LoVo (cell line): ENCODE measurements around the gene SMG7.
A peak's percentile ranks its signal among the peaks of the same experiment; 100 is the strongest.

Experiments used
- DNase-seq: peaks from one replicate; pipeline ENCODE4 v3.0.0-alpha.2; 2016; ENCODE audit warnings: low spot score

SMG7 gene

GRCh38 chr1:183567584-183567983 lies 95.3 kb downstream of the SMG7 start:
- peak; percentile 46 for DNase-seq

DNA sequence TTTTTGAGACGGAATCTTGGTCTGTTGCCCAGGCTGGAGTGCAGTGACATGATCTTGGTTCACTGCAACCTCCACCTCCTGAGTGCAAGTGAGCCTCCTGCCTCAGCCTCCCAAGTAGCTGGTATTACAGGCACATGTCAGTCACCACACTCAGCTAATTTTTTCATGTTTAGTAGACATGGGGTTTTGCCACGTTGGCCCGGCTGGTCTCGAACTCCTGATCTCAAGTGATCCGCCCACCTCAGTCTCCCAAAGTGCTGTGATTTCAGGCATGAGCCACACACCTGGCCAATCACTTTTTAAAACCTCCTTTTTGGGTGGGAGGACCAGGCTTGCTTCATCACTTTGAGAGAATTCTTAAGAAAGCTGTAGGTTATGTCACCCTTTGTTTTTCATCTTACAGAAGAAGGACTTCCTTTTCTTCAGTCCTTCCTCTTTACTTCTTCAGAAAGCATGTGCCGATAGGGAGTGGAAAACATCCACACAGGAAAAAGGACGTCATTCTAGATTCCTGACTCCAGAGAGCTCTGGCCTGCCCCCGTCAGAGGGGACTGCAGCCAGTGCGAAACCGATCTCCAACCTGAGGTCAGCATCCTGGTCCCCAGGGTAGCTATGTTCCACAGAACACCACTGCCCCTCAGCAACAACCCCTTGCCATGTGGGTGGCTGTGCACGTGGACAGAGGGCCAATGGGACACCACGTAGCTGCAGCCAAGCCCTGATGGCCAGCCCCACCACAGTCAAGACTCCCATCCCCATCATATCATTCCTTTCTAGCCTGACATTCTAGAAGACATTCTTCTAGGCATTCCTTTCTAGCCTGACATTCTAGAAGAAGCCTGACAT lies 96.1 kb downstream of the SMG7 start:
- DNase-seq, result no peak

GRCh38 chr1:183569141-183569540 lies 96.8 kb downstream of the SMG7 start:
- no peak for DNase-seq

DNA sequence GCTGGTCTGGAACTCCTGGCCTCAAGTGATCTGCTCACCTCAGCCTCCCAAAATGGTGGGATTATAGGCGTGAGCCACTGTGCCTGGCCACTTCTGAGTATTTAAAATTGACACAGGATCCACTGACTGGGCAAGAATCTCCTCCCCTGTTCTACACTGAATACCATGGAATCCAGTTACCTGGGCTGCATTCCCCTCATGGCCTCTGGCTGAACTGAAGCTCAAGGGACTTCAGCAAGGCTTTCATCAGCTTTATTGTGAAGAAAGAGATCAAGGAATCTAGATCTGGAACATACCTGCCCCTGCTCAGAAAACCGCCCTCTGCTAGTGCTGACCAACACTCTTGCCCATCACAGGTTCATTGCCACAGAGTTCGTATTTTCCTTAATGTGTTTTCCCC lies 97.5 kb downstream of the SMG7 start:
- no peak for DNase-seq

- DNase-seq, result no peak
Measured at GRCh38 chr1:183570451-183570850, 98.2 kb downstream of the SMG7 start.

GRCh38 chr1:183571678-183572268 lies 99.5 kb downstream of the SMG7 start:
- DNase-seq, result no peak

GRCh38 chr1:183572721-183573120 lies 100.4 kb downstream of the SMG7 start:
- no peak for DNase-seq

DNA sequence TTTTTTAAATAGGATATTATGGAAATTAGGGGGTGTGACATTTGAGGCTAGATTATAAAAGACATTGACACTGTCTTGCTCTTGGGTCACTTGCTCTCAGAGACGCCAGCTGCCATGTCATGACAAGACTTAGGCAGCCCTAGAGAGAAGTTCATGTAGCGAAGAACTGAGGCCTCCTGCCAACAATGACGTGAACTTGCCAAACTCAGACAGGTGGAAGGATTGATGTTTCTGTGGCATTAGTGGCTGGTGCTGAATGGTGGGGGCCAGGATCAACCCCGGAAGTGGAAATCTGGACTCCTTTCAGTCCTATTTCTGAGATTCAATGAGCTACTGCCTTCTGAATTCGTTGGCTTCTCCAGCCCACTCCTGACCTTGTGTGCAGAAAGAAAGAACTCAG lies 103.3 kb downstream of the SMG7 start:
- no peak for DNase-seq

- no peak for DNase-seq
Measured at GRCh38 chr1:183576537-183576936, 104.2 kb downstream of the SMG7 start.

GRCh38 chr1:183577897-183578465 lies 105.7 kb downstream of the SMG7 start:
- no peak for DNase-seq

- no peak for DNase-seq
Measured at GRCh38 chr1:183578856-183579255, 106.6 kb downstream of the SMG7 start.

GRCh38 chr1:183580281-183580682 lies 108.0 kb downstream of the SMG7 start:
- DNase-seq, result no peak

- DNase-seq, result no peak
Measured at GRCh38 chr1:183582021-183582713, 109.9 kb downstream of the SMG7 start.

DNA sequence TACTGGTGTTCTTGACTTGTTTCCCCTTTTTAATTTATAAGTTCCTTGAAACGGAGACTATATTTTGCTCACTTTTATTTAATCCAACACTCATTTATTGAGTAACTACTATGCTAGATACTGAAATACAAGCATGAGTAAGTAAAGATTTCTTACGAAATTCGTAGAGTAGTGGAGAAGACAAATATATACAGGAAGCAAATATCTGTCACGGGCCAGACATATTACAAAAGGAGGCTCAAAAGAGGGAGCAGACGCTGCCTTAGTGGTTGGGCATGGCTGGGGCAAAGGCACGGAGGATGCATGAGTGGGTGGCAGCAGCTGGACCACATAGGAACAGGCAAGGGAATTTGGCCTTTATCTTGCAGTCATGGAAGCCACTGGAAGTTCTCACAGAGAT lies 111.2 kb downstream of the SMG7 start:
- DNase-seq, result no peak

GRCh38 chr1:183584147-183584546 lies 111.8 kb downstream of the SMG7 start:
- DNase-seq, result no peak

DNA sequence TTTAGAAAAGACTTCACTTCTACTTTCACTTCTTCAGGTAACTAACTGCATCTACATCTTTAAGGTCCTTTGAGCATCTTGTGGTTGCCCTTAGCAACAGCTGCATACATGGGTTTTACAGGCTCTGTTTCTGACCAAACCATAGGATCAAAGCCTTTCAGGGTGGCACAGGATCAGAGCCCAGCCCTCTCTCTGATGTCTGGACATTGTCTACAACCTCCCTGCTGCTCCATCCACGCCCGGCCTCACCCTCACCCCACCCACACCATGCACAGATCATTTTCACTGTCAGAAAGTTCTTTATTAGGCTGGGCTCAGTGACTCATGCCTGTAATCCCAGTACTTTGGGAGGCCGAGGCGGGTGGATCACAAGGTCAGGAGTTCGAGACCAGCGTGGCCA lies 112.7 kb downstream of the SMG7 start:
- peak; percentile 64 for DNase-seq

- DNase-seq, result no peak
Measured at GRCh38 chr1:183586455-183586854, 114.2 kb downstream of the SMG7 start.

GRCh38 chr1:183586926-183587325 lies 114.6 kb downstream of the SMG7 start:
- DNase-seq, result no peak

DNA sequence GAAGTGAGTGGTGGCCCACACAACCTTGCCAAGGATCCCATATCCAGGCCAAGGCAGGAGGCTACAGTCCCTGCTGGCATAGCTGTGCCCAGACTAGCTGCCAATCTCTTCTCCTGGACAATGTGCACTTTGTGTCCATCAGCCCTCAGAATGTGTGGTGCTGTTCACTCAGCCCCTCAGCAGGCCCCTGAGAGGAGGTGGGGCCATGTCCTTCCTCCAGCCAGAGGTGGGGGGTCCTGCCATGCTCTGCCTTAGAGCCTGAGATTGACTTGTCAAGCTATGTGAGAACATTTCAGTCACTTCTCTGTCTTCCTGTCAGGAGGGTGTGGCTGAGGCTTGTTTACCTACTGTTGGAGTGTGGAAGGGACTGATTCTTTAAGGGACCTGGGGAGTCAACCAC lies 116.5 kb downstream of the SMG7 start:
- DNase-seq, result peak; percentile 44

GRCh38 chr1:183589384-183589783 lies 117.1 kb downstream of the SMG7 start:
- no peak for DNase-seq

DNA sequence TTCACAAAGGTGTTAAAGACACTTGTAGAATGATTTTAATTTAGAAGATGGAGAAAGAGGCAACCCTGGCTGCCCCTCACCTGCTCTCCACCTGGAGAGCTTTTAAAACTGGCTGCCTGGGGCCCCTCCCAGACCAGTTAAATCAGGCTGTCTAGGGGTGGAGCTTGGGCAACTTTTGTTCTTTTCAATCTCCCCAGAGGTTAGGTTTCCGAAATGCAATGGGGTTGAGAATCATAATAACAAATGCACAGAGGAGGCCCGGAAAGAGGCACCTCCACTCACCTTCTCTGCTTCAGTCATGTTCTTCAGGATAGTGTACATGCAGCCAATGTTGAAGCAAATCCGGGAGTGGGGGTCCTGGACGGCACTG lies 117.6 kb downstream of the SMG7 start:
- DNase-seq, result no peak

- DNase-seq, result peak; percentile 37
Measured at GRCh38 chr1:183590244-183591191, 118.2 kb downstream of the SMG7 start, which contains the start of gene NCF2. Gene NCF2 (minus strand): TSS chr1:183590459. CDS start chr1:183590329, 130 bp downstream.
